ENCODE data around the gene EPHB1. TPM values are rescaled to one million over a fixed set of nuclear protein-coding genes. Genes with fewer than 3 reads are reported as not detected.

Gene EPHB1
- total RNA-seq, 1 donor from 2014 or later = 16.3 TPM

DNA sequence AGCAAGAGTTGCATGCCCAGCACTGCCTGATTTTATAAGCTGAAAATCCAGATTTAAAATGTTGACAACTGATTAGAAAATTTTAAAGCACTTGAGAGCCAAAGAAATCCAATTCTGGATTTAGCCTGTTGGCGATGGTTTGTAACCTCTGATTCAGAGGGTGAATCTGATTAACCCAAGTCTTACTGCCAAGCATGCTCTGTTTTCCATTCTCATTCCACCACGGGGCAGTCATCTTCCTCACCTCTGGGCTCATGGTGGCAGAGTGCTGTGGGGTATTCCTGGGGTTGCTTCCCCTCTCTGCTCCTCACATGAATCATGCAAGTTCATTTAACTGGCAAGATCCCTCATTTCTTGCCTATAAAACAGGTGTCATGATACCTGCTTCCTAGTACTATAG lies 342.2 kb downstream of the EPHB1 start:
- Mint-ChIP-seq H3K27me3 (ENCODE audit: unreplicated experiment) (peaks cover 4% of the 10 kb centered on the region), H3K4me1 (ENCODE audit: low read depth, unreplicated experiment) (peaks cover 51% of the 10 kb centered on the region), H3K9me3 (ENCODE audit: unreplicated experiment) (peaks cover 9% of the 10 kb centered on the region), H3K27ac (ENCODE audit: unreplicated experiment) (no peak overlapping the region), H3K4me3 (ENCODE audit: unreplicated experiment) (no peak overlapping the region), H3K36me3 (ENCODE audit: unreplicated experiment) (no peaks in the 10 kb centered on the region)
- DNase-seq = no peak
- TF ChIP-seq, protein P1, sequence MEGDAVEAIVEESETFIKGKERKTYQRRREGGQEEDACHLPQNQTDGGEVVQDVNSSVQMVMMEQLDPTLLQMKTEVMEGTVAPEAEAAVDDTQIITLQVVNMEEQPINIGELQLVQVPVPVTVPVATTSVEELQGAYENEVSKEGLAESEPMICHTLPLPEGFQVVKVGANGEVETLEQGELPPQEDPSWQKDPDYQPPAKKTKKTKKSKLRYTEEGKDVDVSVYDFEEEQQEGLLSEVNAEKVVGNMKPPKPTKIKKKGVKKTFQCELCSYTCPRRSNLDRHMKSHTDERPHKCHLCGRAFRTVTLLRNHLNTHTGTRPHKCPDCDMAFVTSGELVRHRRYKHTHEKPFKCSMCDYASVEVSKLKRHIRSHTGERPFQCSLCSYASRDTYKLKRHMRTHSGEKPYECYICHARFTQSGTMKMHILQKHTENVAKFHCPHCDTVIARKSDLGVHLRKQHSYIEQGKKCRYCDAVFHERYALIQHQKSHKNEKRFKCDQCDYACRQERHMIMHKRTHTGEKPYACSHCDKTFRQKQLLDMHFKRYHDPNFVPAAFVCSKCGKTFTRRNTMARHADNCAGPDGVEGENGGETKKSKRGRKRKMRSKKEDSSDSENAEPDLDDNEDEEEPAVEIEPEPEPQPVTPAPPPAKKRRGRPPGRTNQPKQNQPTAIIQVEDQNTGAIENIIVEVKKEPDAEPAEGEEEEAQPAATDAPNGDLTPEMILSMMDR (IDR thresholded peaks at IDR 0.05; ENCODE audit: partially characterized antibody, unreplicated experiment) = no peak

DNA sequence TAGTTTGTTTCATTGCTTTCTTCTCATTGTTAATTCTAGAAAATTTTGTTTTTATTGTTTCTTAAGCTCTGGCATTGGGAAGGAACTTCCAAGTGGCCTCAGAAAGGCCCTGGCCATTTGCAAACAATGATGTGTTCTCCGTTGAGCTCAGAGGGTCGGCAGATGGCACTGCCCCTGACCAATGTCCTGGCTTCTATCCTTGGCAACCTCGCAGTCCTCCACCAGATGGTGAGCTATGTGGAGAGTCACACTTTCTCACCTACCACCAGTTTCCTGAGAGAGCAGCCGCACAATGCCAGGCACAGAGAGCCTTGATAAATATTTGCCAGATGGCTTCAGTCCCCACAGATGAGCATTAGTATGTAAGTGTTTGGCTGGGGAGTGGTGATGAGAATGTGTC lies 343.7 kb downstream of the EPHB1 start:
- Mint-ChIP-seq H3K9me3 (ENCODE audit: unreplicated experiment) (peaks cover 9% of the 10 kb centered on the region), H3K27ac (ENCODE audit: unreplicated experiment) (no peak overlapping the region), H3K27me3 (ENCODE audit: unreplicated experiment) (peaks cover 4% of the 10 kb centered on the region), H3K4me3 (ENCODE audit: unreplicated experiment) (no peak overlapping the region), H3K4me1 (ENCODE audit: low read depth, unreplicated experiment) (peaks cover 47% of the 10 kb centered on the region), H3K36me3 (ENCODE audit: unreplicated experiment) (no peaks in the 10 kb centered on the region)
- TF ChIP-seq, protein P1 (IDR thresholded peaks at IDR 0.05; ENCODE audit: partially characterized antibody, unreplicated experiment) = no peak
- DNase-seq = no peak

DNA sequence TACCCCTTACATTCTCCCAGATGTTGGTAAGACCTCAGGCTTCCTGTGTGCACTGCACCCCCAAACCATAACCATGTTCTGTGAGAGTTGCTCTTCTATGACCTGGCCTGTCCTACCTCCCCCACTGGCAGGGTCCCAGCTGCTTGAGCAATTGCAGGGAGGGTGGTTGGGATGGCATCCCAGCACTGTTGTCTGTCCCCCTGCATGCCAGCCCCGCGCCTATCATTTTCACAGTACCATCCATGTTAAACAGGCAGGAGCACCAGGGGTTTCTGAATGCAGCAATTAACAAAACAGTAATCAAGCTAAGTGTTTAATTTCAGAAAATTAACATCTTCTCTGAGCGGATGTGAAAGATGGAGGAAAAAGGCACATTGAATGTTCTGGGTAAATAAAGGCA lies 345.5 kb downstream of the EPHB1 start:
- Mint-ChIP-seq H3K9me3 (ENCODE audit: unreplicated experiment) (peaks cover 11% of the 10 kb centered on the region), H3K27ac (ENCODE audit: unreplicated experiment) (no peak overlapping the region), H3K36me3 (ENCODE audit: unreplicated experiment) (no peaks in the 10 kb centered on the region), H3K4me1 (ENCODE audit: low read depth, unreplicated experiment) (peaks cover 38% of the 10 kb centered on the region), H3K27me3 (ENCODE audit: unreplicated experiment) (peaks cover 8% of the 10 kb centered on the region), H3K4me3 (ENCODE audit: unreplicated experiment) (no peak overlapping the region)
- TF ChIP-seq, protein P1 (IDR thresholded peaks at IDR 0.05; ENCODE audit: partially characterized antibody, unreplicated experiment) = no peak
- DNase-seq = no peak

DNA sequence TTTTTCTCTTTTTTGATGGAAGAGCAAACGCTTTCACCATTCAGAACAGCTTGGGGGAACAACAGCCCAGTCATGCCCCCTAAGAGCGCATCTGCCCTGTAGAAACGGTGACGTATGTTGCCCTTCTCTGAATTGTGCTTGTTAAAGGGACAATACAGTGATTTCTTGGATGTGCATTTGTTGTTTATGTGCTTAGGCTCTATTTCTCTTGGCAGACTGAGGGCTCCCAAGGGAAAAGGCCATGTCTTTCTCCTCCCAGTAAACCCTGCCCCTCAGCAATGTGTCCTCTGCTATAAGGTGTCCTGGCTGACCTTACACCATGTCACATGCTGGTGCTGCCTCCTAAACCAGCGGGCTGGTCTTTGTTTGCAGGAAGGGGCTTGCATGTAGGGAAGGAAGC lies 346.1 kb downstream of the EPHB1 start:
- peaks cover 14% of the 10 kb centered on the region for H3K9me3 Mint-ChIP-seq (ENCODE audit: unreplicated experiment)
- H3K27ac Mint-ChIP-seq (ENCODE audit: unreplicated experiment) = peak overlapping the region; percentile 88
- peaks cover 8% of the 10 kb centered on the region for H3K27me3 Mint-ChIP-seq (ENCODE audit: unreplicated experiment)
- DNase-seq = no peak
- H3K4me3 Mint-ChIP-seq (ENCODE audit: unreplicated experiment) = no peak overlapping the region
- TF ChIP-seq, protein P1 (IDR thresholded peaks at IDR 0.05; ENCODE audit: partially characterized antibody, unreplicated experiment) = no peak
- H3K4me1 Mint-ChIP-seq (ENCODE audit: low read depth, unreplicated experiment) = peaks cover 35% of the 10 kb centered on the region
- H3K36me3 Mint-ChIP-seq (ENCODE audit: unreplicated experiment) = no peaks in the 10 kb centered on the region

DNA sequence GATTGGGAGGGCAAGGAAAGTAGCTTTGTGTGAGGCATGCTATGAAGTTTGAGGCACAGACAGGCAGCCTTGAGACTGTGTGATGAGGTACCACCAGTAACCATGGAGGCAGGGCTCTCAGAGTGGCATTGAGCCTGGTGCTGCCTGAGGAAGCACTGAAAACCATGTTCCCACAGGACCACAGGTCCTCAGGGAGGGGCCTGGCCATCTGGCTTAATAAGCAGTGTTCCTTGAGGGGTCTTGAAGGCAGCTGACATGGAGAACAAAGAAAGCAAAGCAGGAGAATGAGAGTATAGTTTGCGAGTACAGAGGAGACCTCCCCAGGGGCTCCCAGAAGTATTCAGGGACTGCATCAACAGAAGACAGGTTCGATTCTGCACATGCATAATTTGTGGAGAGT lies 346.6 kb downstream of the EPHB1 start:
- Mint-ChIP-seq H3K4me1 (ENCODE audit: low read depth, unreplicated experiment) (peaks cover 32% of the 10 kb centered on the region), H3K27me3 (ENCODE audit: unreplicated experiment) (peaks cover 8% of the 10 kb centered on the region)

More for the DNA sequence above, 346.6 kb downstream of the EPHB1 start:
- Mint-ChIP-seq H3K27ac (ENCODE audit: unreplicated experiment) (peak overlapping the region; percentile 88), H3K36me3 (ENCODE audit: unreplicated experiment) (no peaks in the 10 kb centered on the region), H3K4me3 (ENCODE audit: unreplicated experiment) (peak overlapping the region; percentile 5), H3K9me3 (ENCODE audit: unreplicated experiment) (peaks cover 14% of the 10 kb centered on the region)
- TF ChIP-seq, protein P1 (IDR thresholded peaks at IDR 0.05; ENCODE audit: partially characterized antibody, unreplicated experiment) = no peak
- DNase-seq = no peak

Measured in glutamatergic neuron (in vitro differentiated cells).